Panc1 (cell line): ENCODE results near the gene MAT2A.

Source experiments
- CTCF ChIP-seq: fragments of 450-650 bp; IDR thresholded peaks from 2 replicates; pipeline ENCODE4 v1.5.1; 2017; ENCODE audit warnings: mild to moderate bottlenecking
- POLR2AphosphoS5 ChIP-seq: IDR thresholded peaks from 2 replicates; pipeline ENCODE4 v1.6.1; 2012; ENCODE audit warnings: mild to moderate bottlenecking, low read depth, low read length, moderate library complexity
- SIN3A ChIP-seq: IDR thresholded peaks from 2 replicates; pipeline ENCODE4 v1.6.1; 2012; ENCODE audit warnings: low read depth, mild to moderate bottlenecking, low read length, moderate library complexity, borderline replicate concordance; ENCODE audit not compliant: insufficient read depth

GRCh38 chr2:85522090-85522647, 16.8 kb upstream of the MAT2A start:
- no peak for TF ChIP-seq CTCF
- TF ChIP-seq SIN3A: no peak
- TF ChIP-seq POLR2AphosphoS5: no peak
